HEK293 (cell line): ENCODE data around the gene SSH3.

ENCODE experiments used
- CTCF ChIA-PET: fragments of 350-600 bp; formaldehyde crosslinking; extraction: SDS; loops from one replicate; lab custom pipeline; 2021; ENCODE audit warnings: antibody characterized with exemption; lab: Yijun Ruan, JAX
- POLR2A ChIA-PET: fragments of 300-600 bp; formaldehyde crosslinking; extraction: SDS; loops from one replicate; lab custom pipeline; 2020; ENCODE audit warnings: antibody characterized with exemption, inconsistent platforms; lab: Yijun Ruan, JAX
- H3K27ac ChIP-seq: fragments of 200-500 bp; sonication (Bioruptor generic); 2 replicates; pipeline ENCODE4 v1.5.1; 2014; ENCODE audit warnings: low read depth, low read length, control low read depth, inconsistent platforms; ENCODE audit errors: extremely low read depth
- H3K36me3 ChIP-seq, 2 experiments: fragments of 200-500 bp in 1 of 2; sonication (Bioruptor generic) in 1 of 2; 1 replicate in 1 of 2; 2 replicates in 1 of 2; pipeline ENCODE4 v1.5.1; 2014 to 2017; ENCODE audit warnings: inconsistent platforms in 2 of 2, low read length in 2 of 2; ENCODE audit not compliant: control insufficient read depth in 2 of 2, insufficient read depth in 1 of 2
- H3K4me1 ChIP-seq: fragments of 200-500 bp; sonication (Bioruptor generic); 2 replicates; pipeline ENCODE4 v1.5.1; 2014; ENCODE audit warnings: mild to moderate bottlenecking, low read length, inconsistent platforms; ENCODE audit not compliant: control insufficient read depth, insufficient read depth
- H3K4me3 ChIP-seq: 2 replicates; pipeline ENCODE4 v1.5.1; 2011; ENCODE audit warnings: low read depth, mild to moderate bottlenecking, control low read depth, low read length, moderate library complexity
- H3K9me3 ChIP-seq: fragments of 200-500 bp; sonication (Bioruptor generic); 2 replicates; pipeline ENCODE4 v1.5.1; 2014; ENCODE audit warnings: low read depth, low read length, inconsistent platforms; ENCODE audit not compliant: control insufficient read depth, insufficient read depth
- EGR2 ChIP-seq: fragments of 450-650 bp; formaldehyde crosslinking; IDR thresholded peaks from 2 replicates; pipeline ENCODE4 v1.5.1; 2016; ENCODE audit warnings: low read depth, missing biosample characterization, missing genetic modification characterization
- HOXA7 ChIP-seq: sonication (generic); formaldehyde crosslinking; IDR thresholded peaks from 2 replicates; pipeline ENCODE4 v1.8.1; 2022; ENCODE audit warnings: missing genetic modification reagents, borderline replicate concordance
- ZBTB48 ChIP-seq: fragments of 450-650 bp; formaldehyde crosslinking; IDR thresholded peaks from 2 replicates; pipeline ENCODE4 v1.5.1; 2016; ENCODE audit warnings: missing biosample characterization, missing genetic modification characterization
- ZFHX2 ChIP-seq: fragments of 450-650 bp; formaldehyde crosslinking; conservative IDR thresholded peaks from 2 replicates; pipeline ENCODE4 v1.5.1; 2016; ENCODE audit warnings: missing biosample characterization, missing genetic modification characterization
- ZNF146 ChIP-seq: fragments of 450-650 bp; formaldehyde crosslinking; IDR thresholded peaks from 2 replicates; pipeline ENCODE4 v1.5.1; 2016; ENCODE audit warnings: missing biosample characterization, missing genetic modification characterization
- ZNF24 ChIP-seq: fragments of 450-650 bp; formaldehyde crosslinking; IDR thresholded peaks from 2 replicates; pipeline ENCODE4 v1.5.1; 2016; ENCODE audit warnings: missing biosample characterization, missing genetic modification characterization
- ZNF292 ChIP-seq: fragments of 450-650 bp; formaldehyde crosslinking; IDR thresholded peaks from 2 replicates; pipeline ENCODE4 v1.5.1; 2016; ENCODE audit warnings: low read depth, missing biosample characterization, missing genetic modification characterization, borderline replicate concordance
- ZNF404 ChIP-seq: fragments of 450-650 bp; formaldehyde crosslinking; IDR thresholded peaks from 2 replicates; pipeline ENCODE4 v1.5.1; 2017; ENCODE audit warnings: missing biosample characterization, missing genetic modification characterization
- ZNF560 ChIP-seq: fragments of 450-650 bp; formaldehyde crosslinking; IDR thresholded peaks from 2 replicates; pipeline ENCODE4 v1.5.1; 2017; ENCODE audit warnings: missing biosample characterization, missing genetic modification characterization, borderline replicate concordance
- ZNF585B ChIP-seq: fragments of 450-650 bp; formaldehyde crosslinking; IDR thresholded peaks from 2 replicates; pipeline ENCODE4 v1.5.1; 2016; ENCODE audit warnings: missing biosample characterization, missing genetic modification characterization
- ZNF610 ChIP-seq: fragments of 450-650 bp; formaldehyde crosslinking; IDR thresholded peaks from 2 replicates; pipeline ENCODE4 v1.5.1; 2016; ENCODE audit warnings: missing biosample characterization, missing genetic modification characterization, borderline replicate concordance
- ZNF701 ChIP-seq: fragments of 450-650 bp; formaldehyde crosslinking; IDR thresholded peaks from 2 replicates; pipeline ENCODE4 v1.5.1; 2016; ENCODE audit warnings: missing biosample characterization, missing genetic modification characterization
- ZNF747 ChIP-seq: fragments of 450-650 bp; formaldehyde crosslinking; IDR thresholded peaks from 2 replicates; pipeline ENCODE4 v1.5.1; 2016; ENCODE audit warnings: missing biosample characterization, missing genetic modification characterization
- ZNF76 ChIP-seq: fragments of 450-650 bp; formaldehyde crosslinking; IDR thresholded peaks from 2 replicates; pipeline ENCODE4; 2016; ENCODE audit warnings: low read depth, missing biosample characterization, missing genetic modification characterization, borderline replicate concordance
- TF ChIP-seq, protein P1 (sequence below): fragments of 450-650 bp; formaldehyde crosslinking; IDR thresholded peaks from 2 replicates; pipeline ENCODE4 v1.5.1; 2016; ENCODE audit warnings: missing biosample characterization, missing genetic modification characterization
- TF ChIP-seq, protein P2 (sequence below): fragments of 450-650 bp; formaldehyde crosslinking; conservative IDR thresholded peaks from 2 replicates; pipeline ENCODE4 v1.5.1; 2016; ENCODE audit warnings: low read depth, missing biosample characterization, missing genetic modification characterization
- TF ChIP-seq, protein P3 (sequence below): fragments of 450-650 bp; formaldehyde crosslinking; IDR thresholded peaks from 2 replicates; pipeline ENCODE4 v1.5.1; 2017; ENCODE audit warnings: missing biosample characterization, missing genetic modification characterization
- TF ChIP-seq, protein P4 (sequence below): fragments of 450-650 bp; formaldehyde crosslinking; IDR thresholded peaks from 2 replicates; pipeline ENCODE4 v1.5.1; 2016; ENCODE audit warnings: missing biosample characterization, missing genetic modification characterization
- TF ChIP-seq, protein P5 (sequence below): fragments of 450-650 bp; formaldehyde crosslinking; IDR thresholded peaks from 2 replicates; pipeline ENCODE4 v1.5.1; 2017; ENCODE audit warnings: missing biosample characterization, missing genetic modification characterization
- TF ChIP-seq, protein P6 (sequence below): fragments of 450-650 bp; formaldehyde crosslinking; IDR thresholded peaks from 2 replicates; pipeline ENCODE4 v1.5.1; 2016; ENCODE audit warnings: missing biosample characterization, missing genetic modification characterization

The SSH3 gene

DNA sequence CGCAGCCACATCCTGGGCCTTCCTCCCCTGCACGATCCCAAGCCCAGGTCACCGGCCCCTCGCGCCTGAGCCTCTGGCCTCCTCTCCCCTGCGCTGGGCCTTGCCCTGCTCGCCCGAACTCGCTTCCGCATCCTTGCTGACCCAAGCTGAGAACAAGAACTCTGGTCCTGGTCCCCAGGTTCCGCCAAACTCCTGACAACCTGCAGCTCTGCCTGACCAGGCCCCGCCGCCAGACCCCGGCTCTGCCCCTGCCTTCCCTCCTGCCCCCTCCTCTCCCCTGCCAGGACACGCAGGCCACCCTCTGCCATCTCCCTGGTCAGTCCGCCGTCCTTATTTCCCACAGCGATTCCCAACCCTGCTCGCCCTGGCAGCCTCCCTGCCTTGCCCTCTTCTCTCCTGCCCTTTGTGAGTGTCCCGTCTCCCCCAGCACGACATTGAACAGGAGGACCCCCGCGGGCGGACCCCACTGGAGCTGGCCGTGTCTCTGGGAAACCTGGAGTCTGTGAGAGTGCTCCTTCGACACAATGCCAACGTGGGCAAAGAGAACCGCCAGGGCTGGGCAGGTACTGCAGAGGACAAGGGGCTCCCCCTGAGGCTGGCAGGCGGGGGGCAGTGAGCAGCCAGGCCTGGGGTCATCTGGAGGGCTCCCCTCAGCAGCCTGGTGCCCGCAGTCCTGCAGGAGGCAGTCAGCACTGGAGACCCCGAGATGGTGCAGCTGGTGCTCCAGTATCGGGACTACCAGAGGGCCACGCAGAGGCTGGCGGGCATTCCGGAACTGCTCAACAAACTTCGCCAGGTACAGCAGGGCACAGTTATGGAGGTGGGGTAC, 13.5 kb upstream of the SSH3 start (continued):
- TF ChIP-seq, protein P1, sequence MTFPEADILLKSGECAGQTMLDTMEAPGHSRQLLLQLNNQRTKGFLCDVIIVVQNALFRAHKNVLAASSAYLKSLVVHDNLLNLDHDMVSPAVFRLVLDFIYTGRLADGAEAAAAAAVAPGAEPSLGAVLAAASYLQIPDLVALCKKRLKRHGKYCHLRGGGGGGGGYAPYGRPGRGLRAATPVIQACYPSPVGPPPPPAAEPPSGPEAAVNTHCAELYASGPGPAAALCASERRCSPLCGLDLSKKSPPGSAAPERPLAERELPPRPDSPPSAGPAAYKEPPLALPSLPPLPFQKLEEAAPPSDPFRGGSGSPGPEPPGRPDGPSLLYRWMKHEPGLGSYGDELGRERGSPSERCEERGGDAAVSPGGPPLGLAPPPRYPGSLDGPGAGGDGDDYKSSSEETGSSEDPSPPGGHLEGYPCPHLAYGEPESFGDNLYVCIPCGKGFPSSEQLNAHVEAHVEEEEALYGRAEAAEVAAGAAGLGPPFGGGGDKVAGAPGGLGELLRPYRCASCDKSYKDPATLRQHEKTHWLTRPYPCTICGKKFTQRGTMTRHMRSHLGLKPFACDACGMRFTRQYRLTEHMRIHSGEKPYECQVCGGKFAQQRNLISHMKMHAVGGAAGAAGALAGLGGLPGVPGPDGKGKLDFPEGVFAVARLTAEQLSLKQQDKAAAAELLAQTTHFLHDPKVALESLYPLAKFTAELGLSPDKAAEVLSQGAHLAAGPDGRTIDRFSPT (tag by site-specific recombination), result 0 out of 2 replicates have a peak, but pooled peaks have one; percentile 11
- no peak for TF ChIP-seq ZNF585B (tag by site-specific recombination)
- TF ChIP-seq, protein P2, sequence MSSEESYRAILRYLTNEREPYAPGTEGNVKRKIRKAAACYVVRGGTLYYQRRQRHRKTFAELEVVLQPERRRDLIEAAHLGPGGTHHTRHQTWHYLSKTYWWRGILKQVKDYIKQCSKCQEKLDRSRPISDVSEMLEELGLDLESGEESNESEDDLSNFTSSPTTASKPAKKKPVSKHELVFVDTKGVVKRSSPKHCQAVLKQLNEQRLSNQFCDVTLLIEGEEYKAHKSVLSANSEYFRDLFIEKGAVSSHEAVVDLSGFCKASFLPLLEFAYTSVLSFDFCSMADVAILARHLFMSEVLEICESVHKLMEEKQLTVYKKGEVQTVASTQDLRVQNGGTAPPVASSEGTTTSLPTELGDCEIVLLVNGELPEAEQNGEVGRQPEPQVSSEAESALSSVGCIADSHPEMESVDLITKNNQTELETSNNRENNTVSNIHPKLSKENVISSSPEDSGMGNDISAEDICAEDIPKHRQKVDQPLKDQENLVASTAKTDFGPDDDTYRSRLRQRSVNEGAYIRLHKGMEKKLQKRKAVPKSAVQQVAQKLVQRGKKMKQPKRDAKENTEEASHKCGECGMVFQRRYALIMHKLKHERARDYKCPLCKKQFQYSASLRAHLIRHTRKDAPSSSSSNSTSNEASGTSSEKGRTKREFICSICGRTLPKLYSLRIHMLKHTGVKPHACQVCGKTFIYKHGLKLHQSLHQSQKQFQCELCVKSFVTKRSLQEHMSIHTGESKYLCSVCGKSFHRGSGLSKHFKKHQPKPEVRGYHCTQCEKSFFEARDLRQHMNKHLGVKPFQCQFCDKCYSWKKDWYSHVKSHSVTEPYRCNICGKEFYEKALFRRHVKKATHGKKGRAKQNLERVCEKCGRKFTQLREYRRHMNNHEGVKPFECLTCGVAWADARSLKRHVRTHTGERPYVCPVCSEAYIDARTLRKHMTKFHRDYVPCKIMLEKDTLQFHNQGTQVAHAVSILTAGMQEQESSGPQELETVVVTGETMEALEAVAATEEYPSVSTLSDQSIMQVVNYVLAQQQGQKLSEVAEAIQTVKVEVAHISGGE (tag by site-specific recombination), result no peak
- no peak for TF ChIP-seq ZNF701 (tag by site-specific recombination)
- TF ChIP-seq, protein P3, sequence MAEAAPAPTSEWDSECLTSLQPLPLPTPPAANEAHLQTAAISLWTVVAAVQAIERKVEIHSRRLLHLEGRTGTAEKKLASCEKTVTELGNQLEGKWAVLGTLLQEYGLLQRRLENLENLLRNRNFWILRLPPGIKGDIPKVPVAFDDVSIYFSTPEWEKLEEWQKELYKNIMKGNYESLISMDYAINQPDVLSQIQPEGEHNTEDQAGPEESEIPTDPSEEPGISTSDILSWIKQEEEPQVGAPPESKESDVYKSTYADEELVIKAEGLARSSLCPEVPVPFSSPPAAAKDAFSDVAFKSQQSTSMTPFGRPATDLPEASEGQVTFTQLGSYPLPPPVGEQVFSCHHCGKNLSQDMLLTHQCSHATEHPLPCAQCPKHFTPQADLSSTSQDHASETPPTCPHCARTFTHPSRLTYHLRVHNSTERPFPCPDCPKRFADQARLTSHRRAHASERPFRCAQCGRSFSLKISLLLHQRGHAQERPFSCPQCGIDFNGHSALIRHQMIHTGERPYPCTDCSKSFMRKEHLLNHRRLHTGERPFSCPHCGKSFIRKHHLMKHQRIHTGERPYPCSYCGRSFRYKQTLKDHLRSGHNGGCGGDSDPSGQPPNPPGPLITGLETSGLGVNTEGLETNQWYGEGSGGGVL (tag by site-specific recombination), result no peak
- no peak for TF ChIP-seq ZNF610 (tag by site-specific recombination)

DNA sequence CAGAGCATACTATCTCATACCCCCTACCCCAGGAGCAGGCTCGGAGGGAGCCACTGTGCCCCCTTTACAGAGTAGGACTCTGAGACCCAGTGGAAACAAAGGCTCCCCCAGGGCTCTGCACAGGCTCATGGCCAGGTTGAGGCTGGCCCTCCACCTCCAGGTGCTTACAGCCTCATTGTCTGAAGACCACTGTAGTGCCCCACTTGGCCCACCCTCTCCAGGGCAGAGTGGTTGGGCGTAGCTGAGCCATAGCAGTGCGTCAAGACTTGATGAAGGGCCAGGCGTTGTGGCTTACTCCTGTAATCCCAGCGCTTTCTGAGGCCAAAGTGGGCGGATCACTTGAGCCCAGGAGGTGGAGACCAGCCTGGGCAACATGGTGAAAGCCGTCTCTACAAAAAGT, 12.5 kb upstream of the SSH3 start:
- POLR2A ChIA-PET, result no interaction called here

More for the DNA sequence above, 12.5 kb upstream of the SSH3 start:
- no peaks in the 10 kb centered on the region for H3K4me1 ChIP-seq
- H3K4me3 ChIP-seq, result no peak overlapping the region
- H3K36me3 ChIP-seq, result peaks cover 6 to 72% of the 10 kb centered on the region in 2 experiments; a peak in 2 of 3 replicates
- TF ChIP-seq EGR2 (tag by site-specific recombination), result no peak
- no peak for TF ChIP-seq ZNF560 (tag by site-specific recombination)
- TF ChIP-seq, protein P4, sequence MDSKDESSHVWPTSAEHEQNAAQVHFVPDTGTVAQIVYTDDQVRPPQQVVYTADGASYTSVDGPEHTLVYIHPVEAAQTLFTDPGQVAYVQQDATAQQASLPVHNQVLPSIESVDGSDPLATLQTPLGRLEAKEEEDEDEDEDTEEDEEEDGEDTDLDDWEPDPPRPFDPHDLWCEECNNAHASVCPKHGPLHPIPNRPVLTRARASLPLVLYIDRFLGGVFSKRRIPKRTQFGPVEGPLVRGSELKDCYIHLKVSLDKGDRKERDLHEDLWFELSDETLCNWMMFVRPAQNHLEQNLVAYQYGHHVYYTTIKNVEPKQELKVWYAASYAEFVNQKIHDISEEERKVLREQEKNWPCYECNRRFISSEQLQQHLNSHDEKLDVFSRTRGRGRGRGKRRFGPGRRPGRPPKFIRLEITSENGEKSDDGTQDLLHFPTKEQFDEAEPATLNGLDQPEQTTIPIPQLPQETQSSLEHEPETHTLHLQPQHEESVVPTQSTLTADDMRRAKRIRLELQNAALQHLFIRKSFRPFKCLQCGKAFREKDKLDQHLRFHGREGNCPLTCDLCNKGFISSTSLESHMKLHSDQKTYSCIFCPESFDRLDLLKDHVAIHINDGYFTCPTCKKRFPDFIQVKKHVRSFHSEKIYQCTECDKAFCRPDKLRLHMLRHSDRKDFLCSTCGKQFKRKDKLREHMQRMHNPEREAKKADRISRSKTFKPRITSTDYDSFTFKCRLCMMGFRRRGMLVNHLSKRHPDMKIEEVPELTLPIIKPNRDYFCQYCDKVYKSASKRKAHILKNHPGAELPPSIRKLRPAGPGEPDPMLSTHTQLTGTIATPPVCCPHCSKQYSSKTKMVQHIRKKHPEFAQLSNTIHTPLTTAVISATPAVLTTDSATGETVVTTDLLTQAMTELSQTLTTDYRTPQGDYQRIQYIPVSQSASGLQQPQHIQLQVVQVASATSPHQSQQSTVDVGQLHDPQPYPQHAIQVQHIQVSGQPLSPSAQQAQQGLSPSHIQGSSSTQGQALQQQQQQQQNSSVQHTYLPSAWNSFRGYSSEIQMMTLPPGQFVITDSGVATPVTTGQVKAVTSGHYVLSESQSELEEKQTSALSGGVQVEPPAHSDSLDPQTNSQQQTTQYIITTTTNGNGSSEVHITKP (tag by site-specific recombination), result no peak
- TF ChIP-seq ZBTB48, result no peak
- no peak for TF ChIP-seq ZNF404 (tag by site-specific recombination)
- TF ChIP-seq ZNF747 (tag by site-specific recombination), result no peak
- no peak for TF ChIP-seq ZNF292 (tag by site-specific recombination)
- TF ChIP-seq ZNF76 (tag by site-specific recombination), result no peak
- TF ChIP-seq ZNF146 (tag by site-specific recombination), result no peak
- no peak for TF ChIP-seq HOXA7 (CRISPR knock-in tag)
- no peak for TF ChIP-seq ZFHX2 (tag by site-specific recombination)
- TF ChIP-seq, protein P5, sequence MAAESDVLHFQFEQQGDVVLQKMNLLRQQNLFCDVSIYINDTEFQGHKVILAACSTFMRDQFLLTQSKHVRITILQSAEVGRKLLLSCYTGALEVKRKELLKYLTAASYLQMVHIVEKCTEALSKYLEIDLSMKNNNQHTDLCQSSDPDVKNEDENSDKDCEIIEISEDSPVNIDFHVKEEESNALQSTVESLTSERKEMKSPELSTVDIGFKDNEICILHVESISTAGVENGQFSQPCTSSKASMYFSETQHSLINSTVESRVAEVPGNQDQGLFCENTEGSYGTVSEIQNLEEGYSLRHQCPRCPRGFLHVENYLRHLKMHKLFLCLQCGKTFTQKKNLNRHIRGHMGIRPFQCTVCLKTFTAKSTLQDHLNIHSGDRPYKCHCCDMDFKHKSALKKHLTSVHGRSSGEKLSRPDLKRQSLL (tag by site-specific recombination), result no peak
- no peak for TF ChIP-seq ZNF24 (tag by site-specific recombination)
- TF ChIP-seq, protein P6, sequence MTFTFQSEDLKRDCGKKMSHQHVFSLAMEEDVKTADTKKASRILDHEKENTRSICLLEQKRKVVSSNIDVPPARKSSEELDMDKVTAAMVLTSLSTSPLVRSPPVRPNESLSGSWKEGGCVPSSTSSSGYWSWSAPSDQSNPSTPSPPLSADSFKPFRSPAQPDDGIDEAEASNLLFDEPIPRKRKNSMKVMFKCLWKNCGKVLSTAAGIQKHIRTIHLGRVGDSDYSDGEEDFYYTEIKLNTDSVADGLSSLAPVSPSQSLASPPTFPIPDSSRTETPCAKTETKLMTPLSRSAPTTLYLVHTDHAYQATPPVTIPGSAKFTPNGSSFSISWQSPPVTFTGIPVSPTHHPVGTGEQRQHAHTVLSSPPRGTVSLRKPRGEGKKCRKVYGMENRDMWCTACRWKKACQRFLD (tag by site-specific recombination), result no peak
- TF ChIP-seq, all 188 proteins: peak for 0
- no peaks in the 10 kb centered on the region for H3K9me3 ChIP-seq
- H3K27ac ChIP-seq, result no peak overlapping the region
- CTCF ChIA-PET, result no interaction called here
